ENCODE data around the gene SENP3.
A peak's percentile ranks its signal among the peaks of the same experiment; 100 is the strongest.

SENP3 gene

GRCh38 chr17:7550344-7550743, 11.4 kb upstream of the SENP3 start:
- H3K27me3 ChIP-seq: no peaks in the 10 kb centered on the region
- H3K9ac ChIP-seq: peak overlapping the region in 7 of 11 experiments; percentile 73 to 88 (median 77); a peak in 8 of 22 replicates
- TF ChIP-seq Cebpa-rat (IDR thresholded peaks at IDR 0.05): no peak
- H3K36me3 ChIP-seq: no peaks in the 10 kb centered on the region; a peak in 1 of 22 replicates
- H3K9me3 ChIP-seq (replicated peaks in 1 of 11): no peaks in the 10 kb centered on the region
- peak overlapping the region; percentile 71 to 92 (median 87); a peak in 19 of 22 replicates for H3K27ac ChIP-seq
- peak overlapping the region; percentile 85 to 99 (median 95) for H3K4me2 ChIP-seq
- peak overlapping the region in 6 of 10 experiments; percentile 66 to 80 (median 74); a peak in 11 of 20 replicates for H3K4me3 ChIP-seq
- no peaks in the 10 kb centered on the region for H4K20me1 ChIP-seq
- H3K4me1 ChIP-seq: peaks cover 67 to 83% (median 76%) of the 10 kb centered on the region in 10 experiments

GRCh38 chr17:7551396-7551795, 10.3 kb upstream of the SENP3 start:
- peak overlapping the region; percentile 85 to 99 (median 95) for H3K4me2 ChIP-seq
- H3K36me3 ChIP-seq: no peaks in the 10 kb centered on the region; a peak in 1 of 22 replicates
- peaks cover 71 to 93% (median 83%) of the 10 kb centered on the region in 10 experiments for H3K4me1 ChIP-seq
- H4K20me1 ChIP-seq: no peaks in the 10 kb centered on the region
- peak overlapping the region; percentile 71 to 92 (median 87); a peak in 21 of 22 replicates for H3K27ac ChIP-seq
- no peak for TF ChIP-seq Cebpa-rat (IDR thresholded peaks at IDR 0.05)
- H3K9ac ChIP-seq: peak overlapping the region; percentile 12 to 88 (median 78); a peak in 16 of 22 replicates
- no peak overlapping the region; a peak in 1 of 20 replicates for H3K4me3 ChIP-seq
- H3K9me3 ChIP-seq (replicated peaks in 1 of 11): no peaks in the 10 kb centered on the region
- H3K27me3 ChIP-seq: no peaks in the 10 kb centered on the region

GRCh38 chr17:7552621-7553051, 9.1 kb upstream of the SENP3 start:
- Histone ChIP-seq H3K36me3 (peaks cover 0 to 6% (median 0%) of the 10 kb centered on the region in 11 experiments; a peak in 1 of 22 replicates), H3K27ac (peak overlapping the region; percentile 71 to 92 (median 87)), H3K9ac (peak overlapping the region; percentile 74 to 88 (median 78)), H3K4me1 (peaks cover 71 to 97% (median 90%) of the 10 kb centered on the region in 10 experiments), H3K9me3 (replicated peaks in 1 of 11) (no peaks in the 10 kb centered on the region), H3K4me3 (peak overlapping the region in 6 of 10 experiments; percentile 5 to 59 (median 34); a peak in 6 of 20 replicates), H3K27me3 (no peaks in the 10 kb centered on the region), H4K20me1 (no peaks in the 10 kb centered on the region), H3K4me2 (peak overlapping the region; percentile 85 to 100 (median 95))
- TF ChIP-seq Cebpa-rat (IDR thresholded peaks at IDR 0.05): peak in 5 of 11 experiments; percentile 16 to 72 (median 35); a peak in 5 of 22 replicates

- peak overlapping the region; percentile 85 to 100 (median 95) for H3K4me2 ChIP-seq
- H3K4me1 ChIP-seq: peaks cover 73 to 97% (median 92%) of the 10 kb centered on the region in 10 experiments
- no peaks in the 10 kb centered on the region for H4K20me1 ChIP-seq
- H3K27me3 ChIP-seq: no peaks in the 10 kb centered on the region
- peak overlapping the region; percentile 78 to 92 (median 87) for H3K27ac ChIP-seq
- no peak for TF ChIP-seq Cebpa-rat (IDR thresholded peaks at IDR 0.05)
- H3K9ac ChIP-seq: peak overlapping the region; percentile 72 to 82 (median 76)
- H3K4me3 ChIP-seq: peak overlapping the region in 9 of 10 experiments; percentile 3 to 59 (median 38); a peak in 12 of 20 replicates
- H3K9me3 ChIP-seq (replicated peaks in 1 of 11): no peaks in the 10 kb centered on the region
- H3K36me3 ChIP-seq: peaks cover 0 to 6% (median 0%) of the 10 kb centered on the region in 11 experiments; a peak in 1 of 22 replicates
Measured at GRCh38 chr17:7553356-7553755, 8.4 kb upstream of the SENP3 start.

GRCh38 chr17:7555320-7555948, 6.3 kb upstream of the SENP3 start:
- H3K4me2 ChIP-seq: peak overlapping the region in 9 of 11 experiments; percentile 7 to 100 (median 95); a peak in 17 of 22 replicates
- peak overlapping the region in 7 of 11 experiments; percentile 7 to 85 (median 29); a peak in 12 of 22 replicates for H3K27ac ChIP-seq
- H4K20me1 ChIP-seq: no peaks in the 10 kb centered on the region
- no peaks in the 10 kb centered on the region for H3K9me3 ChIP-seq (replicated peaks in 1 of 11)
- TF ChIP-seq Cebpa-rat (IDR thresholded peaks at IDR 0.05): no peak
- no peaks in the 10 kb centered on the region for H3K27me3 ChIP-seq
- H3K36me3 ChIP-seq: peaks cover 0 to 15% (median 0%) of the 10 kb centered on the region in 11 experiments; a peak in 7 of 22 replicates
- H3K4me1 ChIP-seq: peaks cover 73 to 97% (median 83%) of the 10 kb centered on the region in 10 experiments
- H3K9ac ChIP-seq: peak overlapping the region in 2 of 11 experiments; percentile 1 to 2; a peak in 2 of 22 replicates
- no peak overlapping the region for H3K4me3 ChIP-seq

- Histone ChIP-seq H3K9ac (peak overlapping the region in 6 of 11 experiments; percentile 88 to 97 (median 93); a peak in 8 of 22 replicates), H4K20me1 (peaks cover 0 to 10% (median 0%) of the 10 kb centered on the region in 11 experiments; a peak in 4 of 22 replicates), H3K36me3 (peaks cover 0 to 26% (median 7%) of the 10 kb centered on the region in 11 experiments; a peak in 10 of 22 replicates), H3K4me1 (peaks cover 62 to 91% (median 75%) of the 10 kb centered on the region in 10 experiments), H3K27ac (peak overlapping the region in 9 of 11 experiments; percentile 97 to 99 (median 99); a peak in 17 of 22 replicates), H3K4me2 (peak overlapping the region in 9 of 11 experiments; percentile 90 to 100 (median 97); a peak in 17 of 22 replicates), H3K4me3 (no peak overlapping the region), H3K9me3 (replicated peaks in 1 of 11) (no peaks in the 10 kb centered on the region), H3K27me3 (no peaks in the 10 kb centered on the region)
- no peak for TF ChIP-seq Cebpa-rat (IDR thresholded peaks at IDR 0.05)
Measured at GRCh38 chr17:7556627-7557026, 5.1 kb upstream of the SENP3 start.

- H4K20me1 ChIP-seq: peaks cover 0 to 10% (median 0%) of the 10 kb centered on the region in 11 experiments; a peak in 6 of 22 replicates
- peaks cover 56 to 84% (median 69%) of the 10 kb centered on the region in 10 experiments for H3K4me1 ChIP-seq
- peak overlapping the region; percentile 90 to 100 (median 96) for H3K4me2 ChIP-seq
- no peaks in the 10 kb centered on the region for H3K27me3 ChIP-seq
- peaks cover 0 to 26% (median 7%) of the 10 kb centered on the region in 11 experiments; a peak in 10 of 22 replicates for H3K36me3 ChIP-seq
- H3K9me3 ChIP-seq (replicated peaks in 1 of 11): no peaks in the 10 kb centered on the region
- H3K27ac ChIP-seq: peak overlapping the region; percentile 85 to 99 (median 97)
- peak overlapping the region in 9 of 10 experiments; percentile 81 to 98 (median 86); a peak in 14 of 20 replicates for H3K4me3 ChIP-seq
- peak overlapping the region; percentile 88 to 98 (median 94) for H3K9ac ChIP-seq
- no peak for TF ChIP-seq Cebpa-rat (IDR thresholded peaks at IDR 0.05)
Measured at GRCh38 chr17:7557147-7557764, 4.5 kb upstream of the SENP3 start.

GRCh38 chr17:7557775-7558543, 3.8 kb upstream of the SENP3 start:
- Histone ChIP-seq H3K9ac (peak overlapping the region; percentile 88 to 98 (median 94)), H3K9me3 (replicated peaks in 1 of 11) (no peaks in the 10 kb centered on the region), H3K36me3 (peaks cover 0 to 28% (median 8%) of the 10 kb centered on the region in 11 experiments; a peak in 14 of 22 replicates), H3K27ac (peak overlapping the region; percentile 85 to 99 (median 97)), H3K4me1 (peaks cover 59 to 85% (median 69%) of the 10 kb centered on the region in 10 experiments), H4K20me1 (peaks cover 0 to 10% (median 4%) of the 10 kb centered on the region in 11 experiments; a peak in 7 of 22 replicates), H3K4me2 (peak overlapping the region; percentile 90 to 100 (median 96)), H3K4me3 (peak overlapping the region; percentile 52 to 98 (median 86)), H3K27me3 (no peaks in the 10 kb centered on the region)
- no peak for TF ChIP-seq Cebpa-rat (IDR thresholded peaks at IDR 0.05)
